K562 (cell line): Measurements from ENCODE around the gene CREG1. TPM values are rescaled to one million over a fixed set of nuclear protein-coding genes. Genes with fewer than 3 reads are reported as not detected.

Experiments used
- ATF7 ChIP-seq: fragments of 450-650 bp; IDR thresholded peaks from 2 replicates; pipeline ENCODE4 v1.7.1; 2014; ENCODE audit warnings: mild to moderate bottlenecking, moderate library complexity
- FOXJ2 ChIP-seq: fragments of 200-800 bp; sonication (Bioruptor generic); IDR thresholded peaks from 2 replicates; pipeline ENCODE4 v1.6.1; 2016; ENCODE audit warnings: missing genetic modification characterization, missing compliant biosample characterization
- HDAC6 ChIP-seq: IDR thresholded peaks from 2 replicates; pipeline ENCODE4 v1.6.1; 2012; ENCODE audit warnings: low read depth, mild to moderate bottlenecking, control low read depth, inconsistent platforms, low read length, moderate library complexity
- HMG20B ChIP-seq: fragments of 250-450 bp; sonication (Bioruptor Pico); IDR thresholded peaks from 2 replicates; pipeline ENCODE4 v1.5.0; 2021; ENCODE audit warnings: mild to moderate bottlenecking
- HOXB6 ChIP-seq: fragments of 250-450 bp; sonication (Bioruptor Pico); IDR thresholded peaks from 2 replicates; pipeline ENCODE4 v1.5.1; 2022; ENCODE audit warnings: mild to moderate bottlenecking, borderline replicate concordance
- L3MBTL2 ChIP-seq: fragments of 450-650 bp; IDR thresholded peaks from 2 replicates; pipeline ENCODE4 v1.6.1; 2016; ENCODE audit warnings: mild to moderate bottlenecking, moderate library complexity
- NBN ChIP-seq: fragments of 450-650 bp; IDR thresholded peaks from 2 replicates; pipeline ENCODE4 v1.6.1; 2016; ENCODE audit warnings: low read depth, mild to moderate bottlenecking
- RHOXF2B ChIP-seq: fragments of 250-450 bp; sonication (Bioruptor Pico); conservative IDR thresholded peaks from 2 replicates; pipeline ENCODE4 v1.5.1; 2021
- SAFB ChIP-seq: fragments of 200-400 bp; formaldehyde crosslinking; IDR thresholded peaks from 2 replicates; pipeline ENCODE4 v1.6.1; 2017; ENCODE audit warnings: low read depth, low read length, borderline replicate concordance
- SMARCB1 ChIP-seq: IDR thresholded peaks from 2 replicates; pipeline ENCODE4 v1.6.1; 2011; ENCODE audit warnings: improper control_type of control experiment, low read depth; ENCODE audit not compliant: insufficient read length
- TAF15 ChIP-seq: fragments of 200-400 bp; formaldehyde crosslinking; IDR thresholded peaks from 2 replicates; pipeline ENCODE4 v1.6.1; 2017; ENCODE audit warnings: mild to moderate bottlenecking, low read depth, low read length, moderate library complexity
- ZKSCAN1 ChIP-seq: fragments of 150-350 bp; IDR thresholded peaks from 2 replicates; pipeline ENCODE4 v1.6.1; 2016; ENCODE audit warnings: low read depth, low read length
- ZNF431 ChIP-seq: sonication (generic); formaldehyde crosslinking; IDR thresholded peaks from 2 replicates; pipeline ENCODE4 v1.8.0; 2022; ENCODE audit warnings: mild to moderate bottlenecking, missing genetic modification reagents
- ZNF668 ChIP-seq: fragments of 250-450 bp; sonication (Bioruptor Pico); IDR thresholded peaks from 2 replicates; pipeline ENCODE4 v1.8.0; 2022; ENCODE audit warnings: mild to moderate bottlenecking, inconsistent platforms
- polyA plus RNA-seq, 8 experiments: library from polyadenylated mRNA; depleted of rRNA in 4 of 8; stranded (reverse) in 5 of 8; unstranded in 3 of 8; fragments of >200 nt; fragmentation: Nextera tagmentation in 2 of 8; fragmentation: Illumina TruSeq in 1 of 8; extraction: Ambion mirVana in 2 of 8; extraction: Trizol in 1 of 8; gene quantifications; 2 replicates each; pipeline versions ENCODE4 v1.2.1 to v1.2.3, GENCODE V29; 2011 to 2014; ENCODE audit warnings: inconsistent platforms in 1 of 8, missing spikeins in 1 of 8
- total RNA-seq, 7 experiments: library from RNA; depleted of rRNA in 6 of 7; stranded (reverse); fragments of >200 nt in 6 of 7; fragmentation: Illumina TruSeq in 2 of 7; extraction: Trizol in 2 of 7; gene quantifications; 2 replicates each; pipeline versions ENCODE4 v1.2.1 to v1.2.3, GENCODE V29; 2011 to 2021; ENCODE audit warnings: low replicate concordance in 1 of 7
- TF ChIP-seq, protein P1 (sequence below): fragments of 450-650 bp; IDR thresholded peaks from 2 replicates; pipeline ENCODE4 v1.6.1; 2016; ENCODE audit warnings: mild to moderate bottlenecking, moderate library complexity
- TF ChIP-seq, protein P2 (sequence below), 2 experiments: fragments of 450-650 bp; conservative IDR thresholded peaks; 2 replicates each; pipeline ENCODE4 v1.6.1; 2017; ENCODE audit warnings: mild to moderate bottlenecking in 2 of 2, moderate library complexity in 2 of 2
- TF ChIP-seq, protein P3 (sequence below): fragments of 250-450 bp; sonication (Bioruptor Pico); IDR thresholded peaks from 2 replicates; pipeline ENCODE4 v1.8.0; 2021; ENCODE audit warnings: borderline replicate concordance, mild to moderate bottlenecking, moderate library complexity; ENCODE audit not compliant: poor library complexity, severe bottlenecking

CREG1 gene
- total and polyA plus RNA-seq, 9 of the 15 experiments (the other 6 are each of a cell fraction or from before 2014, with no cell fraction given) = 45.7 to 272 (median 161) TPM

DNA sequence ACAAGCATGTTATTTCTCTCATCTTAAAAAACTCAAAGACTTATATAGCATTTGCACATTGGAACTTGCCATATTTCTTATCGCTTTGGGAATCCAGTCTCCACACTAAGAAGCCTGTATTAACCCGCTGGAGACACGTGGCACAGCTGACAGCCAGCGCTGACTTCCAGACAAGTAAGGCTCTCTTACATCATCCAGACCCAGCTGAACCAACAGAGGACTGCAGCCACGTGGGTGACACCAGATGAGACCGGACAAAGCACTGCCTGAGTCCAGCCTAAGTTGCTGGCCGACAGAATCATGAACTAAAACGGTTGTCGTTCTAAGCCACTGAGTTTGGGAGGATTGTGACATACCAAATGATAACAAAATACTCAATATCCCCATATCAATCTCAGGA lies 28.9 kb downstream of the CREG1 start (continued):
- TF ChIP-seq, protein P1, sequence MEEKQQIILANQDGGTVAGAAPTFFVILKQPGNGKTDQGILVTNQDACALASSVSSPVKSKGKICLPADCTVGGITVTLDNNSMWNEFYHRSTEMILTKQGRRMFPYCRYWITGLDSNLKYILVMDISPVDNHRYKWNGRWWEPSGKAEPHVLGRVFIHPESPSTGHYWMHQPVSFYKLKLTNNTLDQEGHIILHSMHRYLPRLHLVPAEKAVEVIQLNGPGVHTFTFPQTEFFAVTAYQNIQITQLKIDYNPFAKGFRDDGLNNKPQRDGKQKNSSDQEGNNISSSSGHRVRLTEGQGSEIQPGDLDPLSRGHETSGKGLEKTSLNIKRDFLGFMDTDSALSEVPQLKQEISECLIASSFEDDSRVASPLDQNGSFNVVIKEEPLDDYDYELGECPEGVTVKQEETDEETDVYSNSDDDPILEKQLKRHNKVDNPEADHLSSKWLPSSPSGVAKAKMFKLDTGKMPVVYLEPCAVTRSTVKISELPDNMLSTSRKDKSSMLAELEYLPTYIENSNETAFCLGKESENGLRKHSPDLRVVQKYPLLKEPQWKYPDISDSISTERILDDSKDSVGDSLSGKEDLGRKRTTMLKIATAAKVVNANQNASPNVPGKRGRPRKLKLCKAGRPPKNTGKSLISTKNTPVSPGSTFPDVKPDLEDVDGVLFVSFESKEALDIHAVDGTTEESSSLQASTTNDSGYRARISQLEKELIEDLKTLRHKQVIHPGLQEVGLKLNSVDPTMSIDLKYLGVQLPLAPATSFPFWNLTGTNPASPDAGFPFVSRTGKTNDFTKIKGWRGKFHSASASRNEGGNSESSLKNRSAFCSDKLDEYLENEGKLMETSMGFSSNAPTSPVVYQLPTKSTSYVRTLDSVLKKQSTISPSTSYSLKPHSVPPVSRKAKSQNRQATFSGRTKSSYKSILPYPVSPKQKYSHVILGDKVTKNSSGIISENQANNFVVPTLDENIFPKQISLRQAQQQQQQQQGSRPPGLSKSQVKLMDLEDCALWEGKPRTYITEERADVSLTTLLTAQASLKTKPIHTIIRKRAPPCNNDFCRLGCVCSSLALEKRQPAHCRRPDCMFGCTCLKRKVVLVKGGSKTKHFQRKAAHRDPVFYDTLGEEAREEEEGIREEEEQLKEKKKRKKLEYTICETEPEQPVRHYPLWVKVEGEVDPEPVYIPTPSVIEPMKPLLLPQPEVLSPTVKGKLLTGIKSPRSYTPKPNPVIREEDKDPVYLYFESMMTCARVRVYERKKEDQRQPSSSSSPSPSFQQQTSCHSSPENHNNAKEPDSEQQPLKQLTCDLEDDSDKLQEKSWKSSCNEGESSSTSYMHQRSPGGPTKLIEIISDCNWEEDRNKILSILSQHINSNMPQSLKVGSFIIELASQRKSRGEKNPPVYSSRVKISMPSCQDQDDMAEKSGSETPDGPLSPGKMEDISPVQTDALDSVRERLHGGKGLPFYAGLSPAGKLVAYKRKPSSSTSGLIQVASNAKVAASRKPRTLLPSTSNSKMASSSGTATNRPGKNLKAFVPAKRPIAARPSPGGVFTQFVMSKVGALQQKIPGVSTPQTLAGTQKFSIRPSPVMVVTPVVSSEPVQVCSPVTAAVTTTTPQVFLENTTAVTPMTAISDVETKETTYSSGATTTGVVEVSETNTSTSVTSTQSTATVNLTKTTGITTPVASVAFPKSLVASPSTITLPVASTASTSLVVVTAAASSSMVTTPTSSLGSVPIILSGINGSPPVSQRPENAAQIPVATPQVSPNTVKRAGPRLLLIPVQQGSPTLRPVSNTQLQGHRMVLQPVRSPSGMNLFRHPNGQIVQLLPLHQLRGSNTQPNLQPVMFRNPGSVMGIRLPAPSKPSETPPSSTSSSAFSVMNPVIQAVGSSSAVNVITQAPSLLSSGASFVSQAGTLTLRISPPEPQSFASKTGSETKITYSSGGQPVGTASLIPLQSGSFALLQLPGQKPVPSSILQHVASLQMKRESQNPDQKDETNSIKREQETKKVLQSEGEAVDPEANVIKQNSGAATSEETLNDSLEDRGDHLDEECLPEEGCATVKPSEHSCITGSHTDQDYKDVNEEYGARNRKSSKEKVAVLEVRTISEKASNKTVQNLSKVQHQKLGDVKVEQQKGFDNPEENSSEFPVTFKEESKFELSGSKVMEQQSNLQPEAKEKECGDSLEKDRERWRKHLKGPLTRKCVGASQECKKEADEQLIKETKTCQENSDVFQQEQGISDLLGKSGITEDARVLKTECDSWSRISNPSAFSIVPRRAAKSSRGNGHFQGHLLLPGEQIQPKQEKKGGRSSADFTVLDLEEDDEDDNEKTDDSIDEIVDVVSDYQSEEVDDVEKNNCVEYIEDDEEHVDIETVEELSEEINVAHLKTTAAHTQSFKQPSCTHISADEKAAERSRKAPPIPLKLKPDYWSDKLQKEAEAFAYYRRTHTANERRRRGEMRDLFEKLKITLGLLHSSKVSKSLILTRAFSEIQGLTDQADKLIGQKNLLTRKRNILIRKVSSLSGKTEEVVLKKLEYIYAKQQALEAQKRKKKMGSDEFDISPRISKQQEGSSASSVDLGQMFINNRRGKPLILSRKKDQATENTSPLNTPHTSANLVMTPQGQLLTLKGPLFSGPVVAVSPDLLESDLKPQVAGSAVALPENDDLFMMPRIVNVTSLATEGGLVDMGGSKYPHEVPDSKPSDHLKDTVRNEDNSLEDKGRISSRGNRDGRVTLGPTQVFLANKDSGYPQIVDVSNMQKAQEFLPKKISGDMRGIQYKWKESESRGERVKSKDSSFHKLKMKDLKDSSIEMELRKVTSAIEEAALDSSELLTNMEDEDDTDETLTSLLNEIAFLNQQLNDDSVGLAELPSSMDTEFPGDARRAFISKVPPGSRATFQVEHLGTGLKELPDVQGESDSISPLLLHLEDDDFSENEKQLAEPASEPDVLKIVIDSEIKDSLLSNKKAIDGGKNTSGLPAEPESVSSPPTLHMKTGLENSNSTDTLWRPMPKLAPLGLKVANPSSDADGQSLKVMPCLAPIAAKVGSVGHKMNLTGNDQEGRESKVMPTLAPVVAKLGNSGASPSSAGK = peak; percentile 96
- TF ChIP-seq NBN = no peak
- 0 out of 2 replicates have a peak, but pooled peaks have one; percentile 16 for TF ChIP-seq ZNF668 (CRISPR knock-in tag)
- peak; percentile 42; the same call in 1 of the 2 replicates for TF ChIP-seq FOXJ2 (tag)
- peak; percentile 90 for TF ChIP-seq ATF7
- no peak for TF ChIP-seq HMG20B (CRISPR knock-in tag)
- no peak for TF ChIP-seq TAF15
- TF ChIP-seq L3MBTL2 = peak; percentile 97
- TF ChIP-seq HOXB6 (CRISPR knock-in tag) = no peak
- no peak for TF ChIP-seq HDAC6
- TF ChIP-seq ZKSCAN1 = no peak
- no peak for TF ChIP-seq SAFB
- TF ChIP-seq, protein P2, sequence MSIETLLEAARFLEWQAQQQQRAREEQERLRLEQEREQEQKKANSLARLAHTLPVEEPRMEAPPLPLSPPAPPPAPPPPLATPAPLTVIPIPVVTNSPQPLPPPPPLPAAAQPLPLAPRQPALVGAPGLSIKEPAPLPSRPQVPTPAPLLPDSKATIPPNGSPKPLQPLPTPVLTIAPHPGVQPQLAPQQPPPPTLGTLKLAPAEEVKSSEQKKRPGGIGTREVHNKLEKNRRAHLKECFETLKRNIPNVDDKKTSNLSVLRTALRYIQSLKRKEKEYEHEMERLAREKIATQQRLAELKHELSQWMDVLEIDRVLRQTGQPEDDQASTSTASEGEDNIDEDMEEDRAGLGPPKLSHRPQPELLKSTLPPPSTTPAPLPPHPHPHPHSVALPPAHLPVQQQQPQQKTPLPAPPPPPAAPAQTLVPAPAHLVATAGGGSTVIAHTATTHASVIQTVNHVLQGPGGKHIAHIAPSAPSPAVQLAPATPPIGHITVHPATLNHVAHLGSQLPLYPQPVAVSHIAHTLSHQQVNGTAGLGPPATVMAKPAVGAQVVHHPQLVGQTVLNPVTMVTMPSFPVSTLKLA (conservative IDR thresholded peaks at IDR 0.05) = peak; percentile 94 to 97
- TF ChIP-seq RHOXF2B (CRISPR knock-in tag) = no peak
- no peak for TF ChIP-seq SMARCB1
- no peak for TF ChIP-seq ZNF431 (CRISPR knock-in tag)
- TF ChIP-seq, protein P3, sequence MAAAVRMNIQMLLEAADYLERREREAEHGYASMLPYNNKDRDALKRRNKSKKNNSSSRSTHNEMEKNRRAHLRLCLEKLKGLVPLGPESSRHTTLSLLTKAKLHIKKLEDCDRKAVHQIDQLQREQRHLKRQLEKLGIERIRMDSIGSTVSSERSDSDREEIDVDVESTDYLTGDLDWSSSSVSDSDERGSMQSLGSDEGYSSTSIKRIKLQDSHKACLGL (CRISPR knock-in tag) = peak; percentile 60
